T-helper 2 cell treated with Interferon-gamma antibody and Interleukin-4, amounts not matched to agents 5 μg/mL and 100 μg/mL, for 36 hours (primary cell): ENCODE results near the gene CHST3.

ENCODE experiments used
- DNase-seq: peaks from one replicate; pipeline ENCODE4 v3.0.0; 2021; ENCODE audit warnings: low spot score
- H3K27ac Mint-ChIP-seq: one replicate; pipeline ENCODE4 v1.8.0; 2021; ENCODE audit warnings: mild to moderate bottlenecking, mixed read lengths
- H3K27me3 Mint-ChIP-seq: one replicate; pipeline ENCODE4 v1.8.0; 2021; ENCODE audit warnings: low read depth, mixed read lengths
- H3K36me3 Mint-ChIP-seq: one replicate; pipeline ENCODE4 v1.8.0; 2021; ENCODE audit warnings: low read depth, mixed read lengths
- H3K4me1 Mint-ChIP-seq: one replicate; pipeline ENCODE4 v1.8.0; 2021; ENCODE audit warnings: low read depth, mixed read lengths
- H3K4me3 Mint-ChIP-seq: one replicate; pipeline ENCODE4 v1.8.0; 2022; ENCODE audit warnings: mild to moderate bottlenecking, moderate library complexity, mixed read lengths
- H3K9me3 Mint-ChIP-seq: one replicate; pipeline ENCODE4 v1.8.0; 2021; ENCODE audit warnings: mixed read lengths

CHST3 gene

GRCh38 chr10:71998840-71999194, 34.6 kb downstream of the CHST3 start:
- H3K9me3 Mint-ChIP-seq, result no peaks in the 10 kb centered on the region
- no peaks in the 10 kb centered on the region for H3K27me3 Mint-ChIP-seq
- no peak overlapping the region for H3K4me3 Mint-ChIP-seq
- no peak overlapping the region for H3K27ac Mint-ChIP-seq
- no peaks in the 10 kb centered on the region for H3K36me3 Mint-ChIP-seq
- no peaks in the 10 kb centered on the region for H3K4me1 Mint-ChIP-seq
- no peak for DNase-seq

- no peak overlapping the region for H3K4me3 Mint-ChIP-seq
- H3K27ac Mint-ChIP-seq, result no peak overlapping the region
- DNase-seq, result no peak
- H3K36me3 Mint-ChIP-seq, result no peaks in the 10 kb centered on the region
- H3K27me3 Mint-ChIP-seq, result no peaks in the 10 kb centered on the region
- H3K4me1 Mint-ChIP-seq, result no peaks in the 10 kb centered on the region
- H3K9me3 Mint-ChIP-seq, result no peaks in the 10 kb centered on the region
Observed at GRCh38 chr10:71999360-72000072, 35.3 kb downstream of the CHST3 start.

- no peak overlapping the region for H3K27ac Mint-ChIP-seq
- DNase-seq, result no peak
- H3K36me3 Mint-ChIP-seq, result no peaks in the 10 kb centered on the region
- no peaks in the 10 kb centered on the region for H3K9me3 Mint-ChIP-seq
- H3K4me3 Mint-ChIP-seq, result no peak overlapping the region
- no peaks in the 10 kb centered on the region for H3K4me1 Mint-ChIP-seq
- H3K27me3 Mint-ChIP-seq, result no peaks in the 10 kb centered on the region
Observed at GRCh38 chr10:72000073-72001032, 36.2 kb downstream of the CHST3 start.

- no peak for DNase-seq
- Mint-ChIP-seq H3K4me3 (no peak overlapping the region), H3K27me3 (no peaks in the 10 kb centered on the region), H3K27ac (no peak overlapping the region), H3K4me1 (no peaks in the 10 kb centered on the region), H3K9me3 (no peaks in the 10 kb centered on the region), H3K36me3 (no peaks in the 10 kb centered on the region)
Observed at GRCh38 chr10:72001033-72001395, 36.8 kb downstream of the CHST3 start.

DNA sequence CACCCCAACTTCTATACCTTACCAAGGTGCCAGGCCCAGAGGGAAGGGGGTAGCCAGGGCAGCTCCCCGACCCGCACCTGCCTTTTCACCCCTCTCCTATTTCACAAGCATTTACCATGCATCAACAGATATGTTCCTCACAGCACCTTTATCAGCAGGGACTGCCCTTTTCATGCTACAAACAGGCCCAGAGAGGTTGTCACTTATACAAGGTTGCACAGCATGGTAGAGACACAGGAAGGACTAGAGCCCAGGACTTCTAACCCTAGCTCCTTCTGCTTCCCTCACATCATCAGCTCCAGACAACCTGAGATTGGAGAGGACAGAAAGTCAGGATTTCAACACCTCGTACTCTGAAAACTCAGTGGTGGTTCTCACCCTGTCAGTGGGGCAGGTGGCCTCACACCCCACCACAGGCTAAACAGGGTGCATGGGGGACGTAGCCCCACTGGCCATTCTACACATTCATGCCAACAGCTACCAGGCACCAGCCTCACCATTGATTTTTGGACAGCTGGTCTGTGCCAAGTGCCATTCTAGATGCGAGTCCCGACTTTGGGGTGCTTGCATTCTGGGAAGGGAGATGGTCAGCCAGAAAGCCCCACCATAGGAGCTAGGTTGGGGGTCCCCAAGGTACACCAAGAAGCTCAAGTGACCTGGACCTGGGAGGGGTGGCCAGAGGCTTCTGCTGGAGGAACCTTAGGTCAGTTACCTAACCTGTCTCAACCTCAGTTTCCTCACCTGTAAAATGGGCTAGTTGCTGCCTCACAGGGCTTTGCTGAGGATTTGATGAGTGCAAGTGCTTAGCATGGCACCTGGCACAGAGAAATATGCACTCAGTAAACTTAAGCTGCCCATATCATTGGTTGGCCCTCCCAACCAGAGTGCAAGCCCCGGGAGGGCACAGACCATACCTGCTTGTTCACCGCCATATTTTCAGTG, 38.4 kb downstream of the CHST3 start:
- H3K9me3 Mint-ChIP-seq, result no peaks in the 10 kb centered on the region
- no peaks in the 10 kb centered on the region for H3K27me3 Mint-ChIP-seq
- no peak overlapping the region for H3K4me3 Mint-ChIP-seq
- no peaks in the 10 kb centered on the region for H3K4me1 Mint-ChIP-seq
- no peaks in the 10 kb centered on the region for H3K36me3 Mint-ChIP-seq
- DNase-seq, result no peak
- no peak overlapping the region for H3K27ac Mint-ChIP-seq

DNA sequence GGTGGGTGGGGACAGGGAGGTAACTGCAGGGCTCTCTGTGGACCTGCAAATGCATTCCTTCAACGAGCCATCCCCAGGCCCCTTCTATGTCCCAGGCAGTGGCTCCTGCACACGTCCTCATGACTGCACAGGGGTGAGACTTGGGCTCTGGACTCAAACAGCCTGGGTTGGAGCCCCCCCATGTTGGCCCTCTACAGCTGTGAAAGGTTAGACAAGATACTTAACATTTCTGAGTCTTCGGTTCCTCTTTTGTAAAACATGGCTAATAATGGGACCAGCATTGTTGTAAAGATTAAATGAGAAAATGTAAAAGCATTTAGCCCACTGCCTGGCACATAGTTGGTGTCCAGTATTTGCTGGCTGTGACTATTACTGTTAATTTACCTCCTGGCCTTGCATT, 41.8 kb downstream of the CHST3 start:
- no peak for DNase-seq
- no peaks in the 10 kb centered on the region for H3K9me3 Mint-ChIP-seq
- no peak overlapping the region for H3K27ac Mint-ChIP-seq
- H3K4me1 Mint-ChIP-seq, result no peaks in the 10 kb centered on the region
- H3K27me3 Mint-ChIP-seq, result no peaks in the 10 kb centered on the region
- H3K4me3 Mint-ChIP-seq, result no peak overlapping the region
- no peaks in the 10 kb centered on the region for H3K36me3 Mint-ChIP-seq

GRCh38 chr10:72007246-72007892, 43.2 kb downstream of the CHST3 start:
- Mint-ChIP-seq H3K27ac (no peak overlapping the region), H3K4me1 (no peaks in the 10 kb centered on the region), H3K4me3 (no peak overlapping the region), H3K27me3 (no peaks in the 10 kb centered on the region), H3K9me3 (no peaks in the 10 kb centered on the region), H3K36me3 (no peaks in the 10 kb centered on the region)
- no peak for DNase-seq

- no peak for DNase-seq
- no peaks in the 10 kb centered on the region for H3K4me1 Mint-ChIP-seq
- H3K9me3 Mint-ChIP-seq, result no peaks in the 10 kb centered on the region
- no peaks in the 10 kb centered on the region for H3K36me3 Mint-ChIP-seq
- no peak overlapping the region for H3K4me3 Mint-ChIP-seq
- no peak overlapping the region for H3K27ac Mint-ChIP-seq
- H3K27me3 Mint-ChIP-seq, result no peaks in the 10 kb centered on the region
Observed at GRCh38 chr10:72008096-72008981, 44.1 kb downstream of the CHST3 start.

- H3K9me3 Mint-ChIP-seq, result no peaks in the 10 kb centered on the region
- H3K4me3 Mint-ChIP-seq, result no peak overlapping the region
- DNase-seq, result no peak
- H3K36me3 Mint-ChIP-seq, result no peaks in the 10 kb centered on the region
- H3K27me3 Mint-ChIP-seq, result no peaks in the 10 kb centered on the region
- no peak overlapping the region for H3K27ac Mint-ChIP-seq
- H3K4me1 Mint-ChIP-seq, result no peaks in the 10 kb centered on the region
Observed at GRCh38 chr10:72009051-72009424, 44.8 kb downstream of the CHST3 start.

DNA sequence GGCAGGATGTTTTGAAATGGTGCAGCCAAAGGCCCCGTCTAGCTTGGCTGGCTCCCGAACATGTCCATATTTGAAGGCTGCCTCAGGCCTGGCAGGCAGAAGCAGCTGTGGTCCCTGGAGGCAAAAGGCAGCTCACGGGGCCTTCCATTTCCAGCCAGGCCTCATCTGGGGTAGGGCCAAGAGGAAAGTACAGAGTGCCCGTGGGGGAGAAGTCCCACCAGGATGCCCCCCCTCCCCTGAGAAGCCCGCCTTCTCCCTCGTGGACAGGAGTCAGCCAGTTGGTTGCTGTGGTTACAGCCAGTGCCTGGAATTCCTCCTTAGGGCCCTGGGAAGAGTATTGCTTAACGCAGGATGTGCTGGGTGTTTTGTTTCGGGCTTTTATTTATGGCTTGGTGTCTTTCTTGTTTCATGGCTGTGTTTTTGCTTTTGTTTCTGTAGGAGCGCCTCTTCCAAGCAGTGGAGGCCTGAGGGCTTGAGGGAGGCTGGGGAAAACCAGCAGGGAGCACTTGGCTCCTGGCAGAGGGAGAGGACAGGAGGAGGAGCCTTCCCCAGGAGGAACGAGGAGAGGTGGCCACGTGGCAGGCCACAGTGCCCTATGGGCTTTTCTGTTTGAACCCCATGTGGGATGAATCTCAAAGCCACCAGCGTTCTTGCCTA, 45.4 kb downstream of the CHST3 start:
- Mint-ChIP-seq H3K27ac (no peak overlapping the region), H3K9me3 (no peaks in the 10 kb centered on the region), H3K27me3 (no peaks in the 10 kb centered on the region), H3K36me3 (no peaks in the 10 kb centered on the region), H3K4me1 (no peaks in the 10 kb centered on the region), H3K4me3 (no peak overlapping the region)
- no peak for DNase-seq

DNA sequence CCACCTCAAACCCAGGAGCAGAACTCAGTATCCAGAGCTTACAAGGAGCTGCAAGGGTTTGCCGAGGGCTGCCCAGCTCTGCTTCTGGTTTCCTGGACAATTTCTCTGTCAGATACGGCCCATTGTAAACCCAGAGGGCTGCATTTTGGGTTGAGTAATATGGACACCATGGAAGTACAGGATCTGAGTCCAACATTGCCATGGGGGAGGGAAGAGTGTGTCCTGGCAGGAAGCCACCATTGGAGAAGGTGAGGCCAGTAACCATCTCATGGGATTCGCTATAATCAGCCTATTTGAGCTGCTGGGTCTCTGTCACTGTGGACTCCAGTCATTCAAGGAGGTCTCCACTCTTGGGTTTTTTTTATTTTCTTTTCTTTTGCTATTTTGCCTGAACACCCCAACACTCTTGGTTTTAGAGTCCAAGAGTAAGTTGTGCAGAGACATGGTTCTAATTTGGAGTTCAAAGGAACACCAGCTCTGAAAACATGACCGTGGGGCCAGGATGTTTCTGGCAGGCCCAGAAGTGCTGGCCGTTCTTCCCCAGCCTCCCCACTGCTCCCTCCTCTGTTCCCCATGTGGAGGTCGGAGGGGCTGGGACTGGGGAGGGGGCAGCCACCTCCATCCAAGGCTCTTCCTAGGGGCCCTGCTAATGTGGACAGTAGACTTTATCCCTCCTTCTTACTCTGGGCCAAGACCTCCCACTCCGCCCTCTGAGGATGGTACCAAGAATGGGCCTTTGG, 46.2 kb downstream of the CHST3 start:
- Mint-ChIP-seq H3K27me3 (no peaks in the 10 kb centered on the region), H3K9me3 (no peaks in the 10 kb centered on the region), H3K27ac (no peak overlapping the region), H3K4me1 (no peaks in the 10 kb centered on the region), H3K36me3 (no peaks in the 10 kb centered on the region), H3K4me3 (no peak overlapping the region)
- no peak for DNase-seq

GRCh38 chr10:72011016-72011415, 46.8 kb downstream of the CHST3 start:
- Mint-ChIP-seq H3K27ac (no peak overlapping the region), H3K4me3 (no peak overlapping the region)
- no peak for DNase-seq

More at GRCh38 chr10:72011016-72011415, 46.8 kb downstream of the CHST3 start:
- no peaks in the 10 kb centered on the region for H3K9me3 Mint-ChIP-seq
- no peaks in the 10 kb centered on the region for H3K36me3 Mint-ChIP-seq
- H3K4me1 Mint-ChIP-seq, result no peaks in the 10 kb centered on the region
- peaks cover 2% of the 10 kb centered on the region for H3K27me3 Mint-ChIP-seq
